Thyroid gland (tissue), 4 donors: ENCODE results near the gene LRCH1. TPM values are rescaled to one million over a fixed set of nuclear protein-coding genes. Genes with fewer than 3 reads are reported as not detected.

Experiments
- DNase-seq, 2 donors: peaks; one replicate each; pipeline ENCODE4 v3.0.0-alpha.2; 2019
- H3K27ac ChIP-seq, 3 donors: fragments of 200-600 bp; sonication (generic); 1 replicate in 2 of 3; 2 replicates in 1 of 3; pipeline ENCODE4 v1.5.1; 2016 to 2019; ENCODE audit warnings: mild to moderate bottlenecking in 1 of 3, moderate library complexity in 1 of 3
- H3K27me3 ChIP-seq: fragments of 200-600 bp; sonication (generic); one replicate; pipeline ENCODE4 v1.5.1; 2019
- H3K36me3 ChIP-seq, 2 donors: fragments of 200-600 bp; sonication (generic); one replicate each; pipeline ENCODE4 v1.5.1; 2016 to 2019
- H3K4me1 ChIP-seq, 2 donors: fragments of 200-600 bp; sonication (generic); one replicate each; pipeline ENCODE4 v1.5.1; 2017 to 2019
- H3K4me3 ChIP-seq, 3 donors: fragments of 200-600 bp; sonication (generic); replicated peaks in 1 of 3; 1 replicate in 2 of 3; 2 replicates in 1 of 3; pipeline ENCODE4 v1.5.1; 2016; ENCODE audit warnings: mild to moderate bottlenecking in 1 of 3
- H3K9me3 ChIP-seq: fragments of 200-600 bp; sonication (generic); one replicate; pipeline ENCODE4 v1.5.1; 2017
- CTCF ChIP-seq, 6 experiments: fragments of 200-600 bp in 3 of 6; fragments of 450-650 bp in 3 of 6; sonication (generic) in 3 of 6; IDR thresholded peaks; one replicate each; pipeline ENCODE4 v1.5.1; 2016 to 2019; ENCODE audit warnings: antibody characterized with exemption in 6 of 6, mild to moderate bottlenecking in 2 of 6, inconsistent platforms in 1 of 6, moderate library complexity in 1 of 6
- POLR2A ChIP-seq, 2 donors: fragments of 450-650 bp; IDR thresholded peaks; one replicate each; pipeline ENCODE4 v1.6.1; 2017; ENCODE audit warnings: antibody characterized with exemption in 2 of 2, mild to moderate bottlenecking in 2 of 2, moderate library complexity in 1 of 2
- WGBS, 2 donors: methylation state at CpG; one replicate each; pipeline ENCODE4 v1.1.5; 2017; 5-methylcytosine and 5-hydroxymethylcytosine counted together
- intact Hi-C: fragments of 100-400 bp; cut with DNase I; formaldehyde crosslinking; loops from one replicate; pipeline ENCODE4 v1.15.1; 2023
- total RNA-seq, 4 donors: library from RNA; depleted of rRNA; stranded (reverse); fragments of >200 nt; gene quantifications; one replicate each; pipeline ENCODE4 v1.2.3, GENCODE V29; 2016

LRCH1 gene
- total RNA-seq, 4 donors from 2014 or later, result 13.5 to 19.3 (median 15.9) TPM

GRCh38 chr13:46771693-46772092 lies 218.7 kb downstream of the LRCH1 start:
- no peaks in the 10 kb centered on the region for H3K36me3 ChIP-seq

GRCh38 chr13:46773541-46773940 lies 220.6 kb downstream of the LRCH1 start:
- no peak for TF ChIP-seq CTCF (IDR thresholded peaks at IDR 0.05)
- no peak for TF ChIP-seq POLR2A (IDR thresholded peaks at IDR 0.05)
- no peak for DNase-seq
- H3K9me3 ChIP-seq, result no peaks in the 10 kb centered on the region
- 71 to 73% methylated on average over 2 of the region's 2 CpGs for WGBS, 2 donors
- no peaks in the 10 kb centered on the region for H3K27me3 ChIP-seq
- intact Hi-C loops, result no loop called here
- peak overlapping the region; percentile 23 to 90 (median 76) for H3K27ac ChIP-seq
- H3K4me1 ChIP-seq, result peaks cover 26 to 54% of the 10 kb centered on the region in 2 donors
- H3K36me3 ChIP-seq, result no peaks in the 10 kb centered on the region
- H3K4me3 ChIP-seq, result no peak overlapping the region

More at GRCh38 chr13:46771693-46772092, 218.7 kb downstream of the LRCH1 start:
- H3K9me3 ChIP-seq, result no peaks in the 10 kb centered on the region
- intact Hi-C loops, result no loop called here
- H3K4me3 ChIP-seq, result no peak overlapping the region
- peak overlapping the region in 1 of 3 donors; percentile 16 for H3K27ac ChIP-seq
- TF ChIP-seq POLR2A (IDR thresholded peaks at IDR 0.05) (no peak), CTCF (IDR thresholded peaks at IDR 0.05) (no peak)
- no peak for DNase-seq
- H3K27me3 ChIP-seq, result no peaks in the 10 kb centered on the region
- peaks cover 23 to 39% of the 10 kb centered on the region in 2 donors for H3K4me1 ChIP-seq

GRCh38 chr13:46775385-46776107 lies 222.6 kb downstream of the LRCH1 start:
- H3K9me3 ChIP-seq, result no peaks in the 10 kb centered on the region
- H3K4me1 ChIP-seq, result peaks cover 35 to 63% of the 10 kb centered on the region in 2 donors
- no peaks in the 10 kb centered on the region for H3K27me3 ChIP-seq
- 34 to 41% methylated on average over 8 of the region's 8 CpGs for WGBS, 2 donors
- DNase-seq, result peak; percentile 30 to 34
- no peaks in the 10 kb centered on the region for H3K36me3 ChIP-seq
- peak overlapping the region; percentile 68 to 90 (median 76) for H3K27ac ChIP-seq
- no peak overlapping the region for H3K4me3 ChIP-seq
- no peak for TF ChIP-seq CTCF (IDR thresholded peaks at IDR 0.05)
- TF ChIP-seq POLR2A (IDR thresholded peaks at IDR 0.05), result no peak
- intact Hi-C loops, result no loop called here

GRCh38 chr13:46778095-46778494 lies 225.1 kb downstream of the LRCH1 start:
- Histone ChIP-seq H3K36me3 (no peaks in the 10 kb centered on the region), H3K4me1 (peaks cover 35 to 60% of the 10 kb centered on the region in 2 donors), H3K9me3 (no peaks in the 10 kb centered on the region), H3K4me3 (no peak overlapping the region), H3K27ac (peak overlapping the region; percentile 70 to 90 (median 82)), H3K27me3 (no peaks in the 10 kb centered on the region)
- WGBS, 2 donors, result 95% methylated on average over 3 of the region's 3 CpGs
- intact Hi-C loops, result no loop called here
- no peak for DNase-seq
- TF ChIP-seq POLR2A (IDR thresholded peaks at IDR 0.05) (no peak), CTCF (IDR thresholded peaks at IDR 0.05) (no peak)

- no peak for DNase-seq
- TF ChIP-seq POLR2A (IDR thresholded peaks at IDR 0.05) (no peak), CTCF (IDR thresholded peaks at IDR 0.05) (no peak)
- no peak overlapping the region for H3K4me3 ChIP-seq
- no peaks in the 10 kb centered on the region for H3K9me3 ChIP-seq
- peaks cover 33 to 52% of the 10 kb centered on the region in 2 donors for H3K4me1 ChIP-seq
- intact Hi-C loops, result no loop called here
- peak overlapping the region; percentile 70 to 90 (median 82) for H3K27ac ChIP-seq
- WGBS, 2 donors, result 35 to 44% methylated on average over 2 of the region's 2 CpGs
- no peaks in the 10 kb centered on the region for H3K36me3 ChIP-seq
- no peaks in the 10 kb centered on the region for H3K27me3 ChIP-seq
Observed at GRCh38 chr13:46778890-46779289, 225.9 kb downstream of the LRCH1 start.
